ENCODE results near the gene SCML2.
"Not testable (repeated sequence)": the region's sequence is repeated elsewhere in the genome, so short reads cannot be mapped to it uniquely, and the experiment has no call there.

SCML2 gene

GRCh38 chrX:18271309-18271708 is 83.2 kb downstream of the SCML2 start:
- no peak for DNase-seq

- DNase-seq, result no peak
Observed at GRCh38 chrX:18255059-18255458, 99.4 kb downstream of the SCML2 start.

GRCh38 chrX:18252644-18253359 is 101.7 kb downstream of the SCML2 start:
- DNase-seq, result no peak

- not testable (repeated sequence) for DNase-seq
Observed at GRCh38 chrX:18229646-18230045, 124.8 kb downstream of the SCML2 start.

GRCh38 chrX:18228069-18228468 is 126.4 kb downstream of the SCML2 start:
- DNase-seq, result no peak

- DNase-seq, result no peak
Observed at GRCh38 chrX:18227458-18227857, 127.0 kb downstream of the SCML2 start.

GRCh38 chrX:18220786-18221185 is 133.7 kb downstream of the SCML2 start, which contains the start of gene BEND2:
Gene BEND2 (minus strand): TSS chrX:18220886. CDS start chrX:18220750, 136 bp downstream.
- DNase-seq, result no peak

- DNase-seq, result no peak
Observed at GRCh38 chrX:18210470-18210869, 144.0 kb downstream of the SCML2 start.

GRCh38 chrX:18206657-18207056 is 147.8 kb downstream of the SCML2 start:
- DNase-seq, result no peak

GRCh38 chrX:18203631-18204030 is 150.9 kb downstream of the SCML2 start:
- no peak for DNase-seq

GRCh38 chrX:18194688-18195087 is 159.8 kb downstream of the SCML2 start:
- DNase-seq, result no peak
